Glomerular visceral epithelial cell (primary cell): ENCODE measurements around the gene DPYSL4.

ENCODE experiments used
- DNase-seq: peaks from one replicate; pipeline ENCODE4 v3.0.0-alpha.2; 2016; ENCODE audit errors: extremely low spot score

Gene DPYSL4

GRCh38 chr10:132178672-132179545 lies 7.8 kb upstream of the DPYSL4 start:
- no peak for DNase-seq

DNA sequence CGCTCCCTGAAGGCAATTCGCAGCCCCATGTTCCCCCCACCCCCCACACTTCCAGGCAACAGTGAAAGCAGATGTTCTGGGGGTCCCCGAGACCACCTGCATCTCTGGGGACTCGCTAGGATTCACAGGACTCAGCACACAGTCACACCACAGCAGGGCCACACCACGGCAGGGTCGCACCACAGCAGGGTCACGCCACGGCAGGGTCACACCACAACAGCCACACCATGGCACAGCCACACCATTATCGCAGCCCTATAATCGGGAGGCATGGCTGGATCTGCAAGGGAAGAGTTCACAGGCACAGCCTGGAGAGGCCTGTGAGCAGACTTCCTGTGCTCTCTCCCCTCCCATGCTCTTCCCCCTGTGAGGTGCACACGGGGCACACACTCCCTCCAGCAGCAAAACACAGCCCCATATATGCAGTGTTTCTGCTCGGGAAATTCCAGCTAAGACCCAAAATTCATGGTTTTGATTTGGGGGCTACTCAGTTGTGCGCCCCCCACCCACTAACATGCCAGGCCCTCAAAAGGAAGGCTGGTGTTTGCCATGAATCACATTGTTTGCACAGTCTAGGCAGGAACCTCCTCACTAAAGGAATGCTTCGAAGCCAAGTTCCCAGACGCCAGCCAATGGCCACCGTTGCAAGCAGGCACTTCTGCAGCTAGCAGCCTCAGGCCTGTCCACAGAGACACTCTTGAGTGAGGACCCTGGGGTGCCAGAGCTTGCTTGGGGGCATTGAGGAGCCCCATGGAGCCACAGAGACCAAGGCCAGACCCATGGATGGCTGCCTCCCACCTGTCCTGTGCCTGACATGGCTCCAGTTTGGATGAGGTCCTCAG lies 7.0 kb upstream of the DPYSL4 start:
- DNase-seq = no peak

DNA sequence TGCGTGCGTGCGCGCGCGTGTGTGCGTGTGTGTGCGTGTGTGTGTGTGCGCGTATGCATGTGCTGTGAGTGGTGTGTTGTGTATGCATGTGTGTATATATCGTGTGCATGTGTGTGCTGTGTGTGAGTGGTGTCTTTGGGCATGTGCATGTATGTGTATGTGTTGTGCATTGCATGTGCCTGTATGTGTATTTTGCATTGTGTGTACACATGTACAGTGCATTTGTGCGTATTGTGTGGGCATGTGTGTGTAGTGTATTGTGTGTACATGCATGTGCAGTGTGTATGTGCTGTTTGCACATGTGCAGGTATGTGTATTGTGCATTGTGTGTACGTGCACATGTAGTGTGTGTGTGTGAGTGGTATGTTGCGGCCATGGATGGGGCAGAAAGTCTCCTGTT lies 6.0 kb upstream of the DPYSL4 start:
- DNase-seq = no peak

- no peak for DNase-seq
These were observed 4.9 kb upstream of the DPYSL4 start for GRCh38 chr10:132181691-132182425.

GRCh38 chr10:132182591-132182990 lies 4.2 kb upstream of the DPYSL4 start:
- no peak for DNase-seq

- DNase-seq = no peak
These were observed 3.7 kb upstream of the DPYSL4 start for GRCh38 chr10:132183046-132183445.

GRCh38 chr10:132184816-132185593 lies 1.7 kb upstream of the DPYSL4 start:
- no peak for DNase-seq

DNA sequence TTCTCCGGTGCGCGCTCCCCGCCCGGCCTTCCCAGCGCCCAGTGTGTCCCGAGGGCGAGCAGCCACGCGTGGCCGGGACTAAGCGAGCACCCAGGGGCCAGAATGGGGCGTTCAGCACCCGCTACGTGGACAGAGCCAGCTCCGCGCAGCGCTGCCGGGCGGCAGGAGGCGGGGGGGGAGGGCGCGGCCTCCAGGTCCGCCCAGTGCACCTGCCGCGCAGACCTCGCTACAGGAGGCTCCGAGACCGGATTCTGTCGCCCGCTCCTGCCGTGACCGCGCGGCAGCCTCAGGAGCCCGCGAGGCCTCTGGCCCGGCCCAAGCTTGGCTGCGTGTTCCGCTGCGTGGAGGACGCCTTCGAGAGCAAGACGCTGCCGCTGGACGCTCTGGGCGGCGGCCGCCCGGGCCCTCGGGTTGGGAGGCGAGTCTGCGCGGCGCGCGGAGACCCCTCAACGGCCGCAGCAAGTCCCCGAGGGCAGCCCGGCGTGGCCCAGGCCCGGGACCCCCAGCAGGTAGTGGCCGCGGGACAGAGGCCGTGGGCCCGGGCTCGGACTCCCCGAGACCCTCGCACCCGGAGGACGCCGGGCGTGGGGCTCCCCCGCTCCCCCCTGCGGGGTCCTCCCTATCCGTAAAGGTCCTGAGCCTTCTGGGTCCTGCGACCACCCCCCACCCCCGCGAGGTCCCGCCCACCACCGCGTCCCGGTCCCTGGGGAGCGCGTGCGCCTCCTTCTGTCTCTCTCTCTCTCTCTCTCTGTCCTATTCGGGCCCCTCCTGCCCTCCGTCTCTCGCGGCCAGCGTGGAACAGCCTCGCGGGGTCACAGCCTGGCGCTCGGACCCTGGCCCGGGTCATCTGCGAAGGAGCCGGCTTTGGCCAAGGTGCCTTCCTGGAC lies 904 bp upstream of the DPYSL4 start:
- DNase-seq = peak; percentile 36

- no peak for DNase-seq
These were observed 836 bp downstream of the DPYSL4 start for GRCh38 chr10:132187430-132188138.

GRCh38 chr10:132188331-132188730 lies 1.6 kb downstream of the DPYSL4 start:
- no peak for DNase-seq

- no peak for DNase-seq
These were observed 2.3 kb downstream of the DPYSL4 start for GRCh38 chr10:132189016-132189415.

GRCh38 chr10:132189810-132190422 lies 3.2 kb downstream of the DPYSL4 start:
- DNase-seq = no peak

DNA sequence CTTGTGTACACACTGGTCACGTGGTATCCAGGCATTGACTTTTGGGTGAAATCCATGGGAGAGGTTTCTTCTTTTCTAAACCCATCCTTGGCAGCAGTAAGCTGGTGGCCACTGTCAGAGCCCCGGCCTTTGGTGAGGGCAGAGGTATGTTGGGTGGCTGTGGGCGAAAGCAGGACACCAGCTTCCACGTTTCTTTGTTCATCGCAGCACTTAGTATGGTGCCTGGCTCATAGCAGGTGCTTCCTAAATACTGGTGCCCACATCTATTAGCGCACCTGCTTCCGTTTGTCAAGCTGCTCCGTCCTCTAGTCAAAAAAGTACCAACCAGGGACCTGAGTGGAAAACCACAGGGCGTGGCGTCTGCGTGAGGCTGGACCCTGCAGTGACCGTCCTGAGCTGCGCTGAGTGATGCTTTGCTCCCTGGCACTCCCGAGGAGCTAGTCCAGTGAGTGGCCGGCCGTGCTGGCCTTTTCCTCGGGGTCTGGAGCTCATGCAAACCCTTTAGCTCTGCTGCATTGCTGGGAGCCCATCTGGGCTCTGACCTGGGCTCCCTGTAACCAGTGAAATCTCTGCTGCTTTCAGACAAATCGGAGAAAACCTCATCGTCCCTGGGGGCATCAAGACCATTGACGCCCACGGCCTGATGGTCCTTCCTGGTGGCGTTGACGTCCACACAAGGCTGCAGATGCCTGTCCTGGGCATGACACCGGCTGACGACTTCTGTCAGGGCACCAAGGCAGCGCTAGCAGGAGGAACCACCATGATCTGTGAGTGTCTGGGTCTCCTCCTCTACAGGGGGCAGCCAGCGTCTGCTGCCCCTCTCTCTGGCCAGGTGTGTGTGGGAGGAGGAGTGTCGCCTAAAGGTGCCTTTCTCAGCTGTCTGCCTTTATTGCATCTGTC lies 5.6 kb downstream of the DPYSL4 start:
- DNase-seq = no peak

DNA sequence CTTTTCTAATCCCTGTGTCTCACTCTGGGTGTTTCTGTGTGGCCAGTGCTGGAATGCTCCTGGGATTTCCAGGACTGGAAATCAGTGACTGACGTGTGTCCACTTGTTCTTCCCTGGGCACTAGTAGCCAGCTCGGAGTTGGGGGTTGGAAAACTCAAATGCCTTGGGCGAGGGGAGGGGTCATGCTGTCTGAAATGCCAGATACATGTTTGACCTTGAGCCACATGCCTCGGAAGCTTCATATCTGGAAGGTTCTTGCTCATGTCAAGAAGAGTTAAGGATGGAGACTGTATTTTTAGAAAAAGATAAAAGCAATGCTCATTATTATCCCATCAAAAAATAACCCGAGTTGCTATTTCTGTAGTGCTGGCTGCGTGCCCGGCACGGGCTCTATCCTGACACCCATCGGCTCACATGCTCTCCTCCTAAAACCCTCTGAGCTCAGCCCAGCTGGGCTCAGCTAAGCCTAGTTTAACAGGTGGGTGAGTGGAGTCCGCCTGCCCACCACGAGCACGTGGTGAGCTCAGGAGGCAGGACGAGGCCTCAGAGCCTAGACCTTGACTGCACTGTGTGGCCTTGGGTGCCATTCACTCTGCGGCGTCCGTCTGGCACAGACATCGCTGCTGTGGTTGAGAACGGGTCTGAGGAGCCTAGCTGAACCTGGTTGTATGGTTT lies 6.4 kb downstream of the DPYSL4 start:
- DNase-seq = no peak

DNA sequence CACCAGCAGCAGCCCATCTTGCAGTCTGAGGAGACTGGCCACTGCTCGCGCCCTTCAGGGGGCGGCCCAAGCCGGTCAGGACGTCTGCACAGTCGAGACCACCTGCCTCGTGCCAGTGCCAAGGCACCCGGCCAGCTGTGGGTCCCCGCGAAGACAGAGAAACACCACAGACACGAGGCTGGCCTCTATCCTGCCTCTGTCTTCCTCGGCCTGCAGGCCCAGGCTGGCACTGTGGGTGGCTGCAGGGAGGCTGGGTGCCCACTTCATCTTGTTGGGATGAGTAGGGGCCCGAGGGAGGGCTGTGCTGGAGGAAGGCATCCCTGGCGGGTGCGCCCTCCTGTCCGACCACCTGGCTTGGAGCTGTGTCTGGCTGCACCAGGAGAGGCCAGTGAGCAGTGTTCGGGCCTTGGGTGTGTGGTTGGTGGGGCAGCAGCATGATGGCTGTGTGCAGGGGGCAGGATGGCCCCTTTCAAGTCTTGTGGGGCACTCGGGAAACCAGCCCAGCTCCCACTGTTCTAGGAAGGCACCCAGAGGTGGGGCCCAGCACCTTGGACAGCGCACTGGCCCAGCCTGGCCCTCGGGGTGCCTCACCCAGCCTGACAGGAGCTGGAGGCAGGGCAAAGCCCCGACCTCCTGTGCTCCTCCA lies 7.3 kb downstream of the DPYSL4 start:
- peak; percentile 29 for DNase-seq

GRCh38 chr10:132194726-132195125 lies 8.0 kb downstream of the DPYSL4 start:
- DNase-seq = no peak
